ENCODE measurements around the gene CPNE5.

CPNE5 gene

DNA sequence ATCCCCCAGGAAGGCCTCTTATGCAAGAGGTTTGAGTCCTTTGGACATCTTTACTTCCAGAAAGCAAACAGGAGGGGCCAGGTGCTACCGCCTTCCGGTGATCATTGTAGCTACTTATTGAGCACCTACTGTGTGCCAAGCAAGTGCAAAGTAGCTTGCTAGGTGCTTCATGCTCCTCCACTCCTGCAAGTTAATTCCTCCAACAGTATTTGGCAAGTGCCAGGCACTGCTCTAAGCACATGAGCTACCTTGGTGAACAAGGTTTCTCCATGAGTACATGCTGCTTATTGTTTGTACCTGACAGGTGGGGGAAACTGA lies 2.3 kb downstream of the CPNE5 start:
- peaks cover 58% of the 10 kb centered on the region for H3K27me3 ChIP-seq
- H3K9me3 ChIP-seq, result no peaks in the 10 kb centered on the region
- H3K36me3 ChIP-seq, result no peaks in the 10 kb centered on the region
- peaks cover 16 to 27% of the 10 kb centered on the region in 2 experiments for H3K4me1 ChIP-seq (ENCODE audit: control insufficient read depth in 1 of 2, insufficient read depth in 1 of 2, low read depth in 1 of 2, low read length in 1 of 2)
- no peak overlapping the region for H3K27ac ChIP-seq
- TF ChIP-seq, protein P1, sequence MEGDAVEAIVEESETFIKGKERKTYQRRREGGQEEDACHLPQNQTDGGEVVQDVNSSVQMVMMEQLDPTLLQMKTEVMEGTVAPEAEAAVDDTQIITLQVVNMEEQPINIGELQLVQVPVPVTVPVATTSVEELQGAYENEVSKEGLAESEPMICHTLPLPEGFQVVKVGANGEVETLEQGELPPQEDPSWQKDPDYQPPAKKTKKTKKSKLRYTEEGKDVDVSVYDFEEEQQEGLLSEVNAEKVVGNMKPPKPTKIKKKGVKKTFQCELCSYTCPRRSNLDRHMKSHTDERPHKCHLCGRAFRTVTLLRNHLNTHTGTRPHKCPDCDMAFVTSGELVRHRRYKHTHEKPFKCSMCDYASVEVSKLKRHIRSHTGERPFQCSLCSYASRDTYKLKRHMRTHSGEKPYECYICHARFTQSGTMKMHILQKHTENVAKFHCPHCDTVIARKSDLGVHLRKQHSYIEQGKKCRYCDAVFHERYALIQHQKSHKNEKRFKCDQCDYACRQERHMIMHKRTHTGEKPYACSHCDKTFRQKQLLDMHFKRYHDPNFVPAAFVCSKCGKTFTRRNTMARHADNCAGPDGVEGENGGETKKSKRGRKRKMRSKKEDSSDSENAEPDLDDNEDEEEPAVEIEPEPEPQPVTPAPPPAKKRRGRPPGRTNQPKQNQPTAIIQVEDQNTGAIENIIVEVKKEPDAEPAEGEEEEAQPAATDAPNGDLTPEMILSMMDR (IDR thresholded peaks at IDR 0.05), result no peak
- no peak overlapping the region for H3K4me3 ChIP-seq (ENCODE audit: low read depth in 1 of 2, low read length in 1 of 2)

GRCh38 chr6:36836111-36837021 lies 2.9 kb downstream of the CPNE5 start:
- Histone ChIP-seq H3K4me1 (ENCODE audit: control insufficient read depth in 1 of 2, insufficient read depth in 1 of 2, low read depth in 1 of 2, low read length in 1 of 2) (peaks cover 16 to 27% of the 10 kb centered on the region in 2 experiments), H3K4me3 (ENCODE audit: low read depth in 1 of 2, low read length in 1 of 2) (no peak overlapping the region), H3K27ac (no peak overlapping the region), H3K27me3 (peaks cover 53% of the 10 kb centered on the region), H3K36me3 (no peaks in the 10 kb centered on the region), H3K9me3 (no peaks in the 10 kb centered on the region)
- TF ChIP-seq, protein P1 (IDR thresholded peaks at IDR 0.05), result no peak

GRCh38 chr6:36834576-36835341 lies 4.5 kb downstream of the CPNE5 start:
- TF ChIP-seq, protein P1 (IDR thresholded peaks at IDR 0.05), result no peak
- Histone ChIP-seq H3K27ac (no peak overlapping the region), H3K4me1 (ENCODE audit: control insufficient read depth in 1 of 2, insufficient read depth in 1 of 2, low read depth in 1 of 2, low read length in 1 of 2) (peaks cover 7 to 16% of the 10 kb centered on the region in 2 experiments), H3K4me3 (ENCODE audit: low read depth in 1 of 2, low read length in 1 of 2) (no peak overlapping the region), H3K9me3 (no peaks in the 10 kb centered on the region), H3K27me3 (peaks cover 37% of the 10 kb centered on the region), H3K36me3 (no peaks in the 10 kb centered on the region)

- Histone ChIP-seq H3K4me3 (ENCODE audit: low read depth in 1 of 2, low read length in 1 of 2) (no peak overlapping the region), H3K9me3 (no peaks in the 10 kb centered on the region), H3K4me1 (ENCODE audit: control insufficient read depth in 1 of 2, insufficient read depth in 1 of 2, low read depth in 1 of 2, low read length in 1 of 2) (peaks cover 4 to 9% of the 10 kb centered on the region in 2 experiments), H3K36me3 (no peaks in the 10 kb centered on the region), H3K27me3 (peaks cover 23% of the 10 kb centered on the region), H3K27ac (no peak overlapping the region)
- TF ChIP-seq, protein P1 (IDR thresholded peaks at IDR 0.05), result no peak
These were observed 6.0 kb downstream of the CPNE5 start for GRCh38 chr6:36833182-36833789.

DNA sequence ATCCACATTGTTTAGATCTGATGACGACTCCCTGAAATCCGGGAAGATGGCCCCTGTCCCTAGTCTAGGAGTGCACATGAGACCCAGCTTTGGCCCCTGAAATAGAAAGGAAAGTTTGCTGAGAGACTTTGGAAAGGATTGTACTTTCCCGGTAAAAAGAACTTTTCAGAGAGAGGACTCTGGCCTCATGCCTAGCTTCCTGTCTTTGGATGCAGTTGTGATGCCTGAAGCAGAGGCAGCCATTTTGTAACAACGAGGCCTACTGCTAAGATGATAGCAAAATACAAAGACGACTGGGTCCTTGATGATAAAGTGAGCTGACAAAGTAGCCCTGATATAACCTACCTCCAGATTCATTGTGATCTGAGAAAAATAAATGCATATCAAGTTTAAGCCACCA lies 6.9 kb downstream of the CPNE5 start:
- Histone ChIP-seq H3K27ac (no peak overlapping the region), H3K4me1 (ENCODE audit: control insufficient read depth in 1 of 2, insufficient read depth in 1 of 2, low read depth in 1 of 2, low read length in 1 of 2) (peaks cover 7 to 13% of the 10 kb centered on the region in 2 experiments), H3K4me3 (ENCODE audit: low read depth in 1 of 2, low read length in 1 of 2) (no peak overlapping the region), H3K9me3 (no peaks in the 10 kb centered on the region), H3K36me3 (no peaks in the 10 kb centered on the region), H3K27me3 (peaks cover 16% of the 10 kb centered on the region)
- TF ChIP-seq, protein P1 (IDR thresholded peaks at IDR 0.05), result no peak

Data from neutrophil (primary cell).